ENCODE results near the gene FTH1. TPM values are rescaled to one million over a fixed set of nuclear protein-coding genes. Genes with fewer than 3 reads are reported as not detected.

The FTH1 gene
- total RNA-seq, 2 experiments from 2014 or later = 2,313 to 2,400 TPM

DNA sequence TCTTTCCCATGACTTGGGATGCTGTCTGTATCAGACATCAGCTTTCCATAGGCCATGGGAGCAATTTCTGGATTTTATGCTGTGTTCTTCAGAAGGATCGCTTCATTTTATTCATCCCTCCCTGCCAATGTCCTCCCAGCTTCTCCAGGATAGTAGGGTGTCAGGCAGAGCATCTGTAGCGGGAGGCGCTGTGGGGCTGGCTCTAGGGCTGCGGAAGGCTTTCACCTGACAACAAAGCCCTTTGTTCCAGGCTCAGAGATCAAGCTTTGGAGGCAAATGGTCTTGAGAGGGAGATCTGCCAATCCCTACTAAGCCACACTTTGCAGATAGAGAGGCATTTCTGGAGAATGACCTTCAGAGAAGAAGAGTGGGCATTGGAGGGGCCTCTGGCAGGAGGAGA, 29.5 kb upstream of the FTH1 start:
- CTCF ChIA-PET = no interaction called here
- Histone ChIP-seq H3K36me3 (ENCODE audit: insufficient read depth, low read length) (no peaks in the 10 kb centered on the region), H3K4me3 (ENCODE audit: low read length) (no peak overlapping the region), H3K4me1 (ENCODE audit: insufficient read depth, low read length) (no peaks in the 10 kb centered on the region), H3K27ac (ENCODE audit: low read depth in 1 of 2, low read length in 2 of 2) (no peak overlapping the region), H3K9me3 (ENCODE audit: control insufficient read depth in 1 of 2, insufficient read depth in 1 of 2, low read length in 2 of 2) (peaks cover 8 to 25% of the 10 kb centered on the region in 2 experiments), H3K27me3 (ENCODE audit: control insufficient read depth in 1 of 2, insufficient read depth in 2 of 2, low read length in 2 of 2) (no peaks in the 10 kb centered on the region)
- intact Hi-C loops (cut with DNase I, micrococcal nuclease) = no loop called here
- POLR2A ChIA-PET = no interaction called here
- H3K4me1 Mint-ChIP-seq (ENCODE audit: low read depth) = no peaks in the 10 kb centered on the region
- TF ChIP-seq, protein P1, sequence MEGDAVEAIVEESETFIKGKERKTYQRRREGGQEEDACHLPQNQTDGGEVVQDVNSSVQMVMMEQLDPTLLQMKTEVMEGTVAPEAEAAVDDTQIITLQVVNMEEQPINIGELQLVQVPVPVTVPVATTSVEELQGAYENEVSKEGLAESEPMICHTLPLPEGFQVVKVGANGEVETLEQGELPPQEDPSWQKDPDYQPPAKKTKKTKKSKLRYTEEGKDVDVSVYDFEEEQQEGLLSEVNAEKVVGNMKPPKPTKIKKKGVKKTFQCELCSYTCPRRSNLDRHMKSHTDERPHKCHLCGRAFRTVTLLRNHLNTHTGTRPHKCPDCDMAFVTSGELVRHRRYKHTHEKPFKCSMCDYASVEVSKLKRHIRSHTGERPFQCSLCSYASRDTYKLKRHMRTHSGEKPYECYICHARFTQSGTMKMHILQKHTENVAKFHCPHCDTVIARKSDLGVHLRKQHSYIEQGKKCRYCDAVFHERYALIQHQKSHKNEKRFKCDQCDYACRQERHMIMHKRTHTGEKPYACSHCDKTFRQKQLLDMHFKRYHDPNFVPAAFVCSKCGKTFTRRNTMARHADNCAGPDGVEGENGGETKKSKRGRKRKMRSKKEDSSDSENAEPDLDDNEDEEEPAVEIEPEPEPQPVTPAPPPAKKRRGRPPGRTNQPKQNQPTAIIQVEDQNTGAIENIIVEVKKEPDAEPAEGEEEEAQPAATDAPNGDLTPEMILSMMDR (IDR thresholded peaks at IDR 0.05) = no peak
- no peaks in the 10 kb centered on the region for H3K27me3 Mint-ChIP-seq
- H3K36me3 Mint-ChIP-seq (ENCODE audit: low read depth) = peaks cover 19% of the 10 kb centered on the region
- no peak overlapping the region for H3K27ac Mint-ChIP-seq
- no peak overlapping the region for H3K4me3 Mint-ChIP-seq
- no peak for ATAC-seq (ENCODE audit: poor library complexity)
- peaks cover 11% of the 10 kb centered on the region for H3K9me3 Mint-ChIP-seq
- DNase-seq = no peak

DNA sequence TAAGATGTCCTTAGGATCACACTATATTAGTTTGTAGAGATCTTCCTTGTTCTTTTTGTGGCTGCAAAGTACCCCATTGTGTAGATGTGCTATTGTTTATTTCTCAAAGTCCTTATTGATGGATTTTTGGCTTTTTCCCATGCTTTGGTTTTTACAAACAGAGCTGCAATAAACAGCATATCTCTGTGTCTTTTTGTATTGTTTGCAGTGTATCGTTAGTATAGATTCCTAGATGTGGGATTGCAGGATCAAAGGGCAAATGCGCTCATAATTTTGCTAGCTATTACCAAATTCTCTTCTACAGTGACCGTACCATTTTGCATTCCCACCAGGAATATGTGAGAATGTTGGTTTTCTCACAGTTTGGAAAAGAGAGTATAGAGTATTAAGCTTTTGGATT, 27.5 kb upstream of the FTH1 start:
- TF ChIP-seq, protein P1 (IDR thresholded peaks at IDR 0.05) = no peak
- Histone ChIP-seq H3K4me3 (ENCODE audit: low read length) (no peak overlapping the region), H3K27ac (ENCODE audit: low read depth in 1 of 2, low read length in 2 of 2) (no peak overlapping the region), H3K36me3 (ENCODE audit: insufficient read depth, low read length) (no peaks in the 10 kb centered on the region), H3K4me1 (ENCODE audit: insufficient read depth, low read length) (no peaks in the 10 kb centered on the region), H3K27me3 (ENCODE audit: control insufficient read depth in 1 of 2, insufficient read depth in 2 of 2, low read length in 2 of 2) (no peaks in the 10 kb centered on the region), H3K9me3 (ENCODE audit: control insufficient read depth in 1 of 2, insufficient read depth in 1 of 2, low read length in 2 of 2) (peaks cover 8 to 22% of the 10 kb centered on the region in 2 experiments)
- Mint-ChIP-seq H3K27ac (no peak overlapping the region), H3K9me3 (peaks cover 15% of the 10 kb centered on the region), H3K36me3 (ENCODE audit: low read depth) (peaks cover 16% of the 10 kb centered on the region), H3K4me3 (no peak overlapping the region), H3K27me3 (no peaks in the 10 kb centered on the region), H3K4me1 (ENCODE audit: low read depth) (no peaks in the 10 kb centered on the region)
- CTCF ChIA-PET = interaction anchor here (1.4 kb wide), 1 partner anchor 87 kb away, joined by 3 read pairs; no protein-coding TSS in a partner anchor
- ATAC-seq (ENCODE audit: poor library complexity) (no peak), DNase-seq (no peak)
- intact Hi-C loops (cut with DNase I, micrococcal nuclease) = no loop called here
- POLR2A ChIA-PET = interaction anchor here (1.0 to 1.2 kb wide), 2 partner anchors 30 to 87 kb away, joined by 3 to 4 read pairs; no protein-coding TSS in a partner anchor

DNA sequence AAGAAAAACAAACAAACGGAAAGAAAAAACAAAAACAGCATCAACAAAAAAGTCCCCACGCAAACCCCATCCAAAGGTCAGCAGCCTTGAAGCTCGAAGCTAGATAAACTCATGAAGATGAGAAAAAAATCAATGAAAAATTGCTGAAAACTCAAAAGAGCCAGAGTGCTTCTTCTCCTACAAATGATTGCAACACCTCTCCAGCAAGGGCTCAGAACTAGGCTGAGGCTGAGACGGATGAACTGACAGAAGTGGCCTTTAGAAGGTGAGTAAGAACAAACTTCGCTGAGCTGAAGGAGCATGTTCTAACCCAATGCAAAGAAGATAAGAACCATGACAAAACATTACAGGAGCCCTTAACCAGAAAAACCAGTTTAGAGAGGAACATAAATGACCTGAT, 18.4 kb upstream of the FTH1 start:
- no peak for DNase-seq
- Histone ChIP-seq H3K27me3 (ENCODE audit: control insufficient read depth in 1 of 2, insufficient read depth in 2 of 2, low read length in 2 of 2) (no peaks in the 10 kb centered on the region), H3K9me3 (ENCODE audit: control insufficient read depth in 1 of 2, insufficient read depth in 1 of 2, low read length in 2 of 2) (peaks cover 3 to 12% of the 10 kb centered on the region in 2 experiments), H3K4me1 (ENCODE audit: insufficient read depth, low read length) (no peaks in the 10 kb centered on the region), H3K36me3 (ENCODE audit: insufficient read depth, low read length) (no peaks in the 10 kb centered on the region), H3K4me3 (ENCODE audit: low read length) (no peak overlapping the region), H3K27ac (ENCODE audit: low read depth in 1 of 2, low read length in 2 of 2) (no peak overlapping the region)
- Mint-ChIP-seq H3K9me3 (peaks cover 7% of the 10 kb centered on the region), H3K36me3 (ENCODE audit: low read depth) (peaks cover 9% of the 10 kb centered on the region), H3K4me1 (ENCODE audit: low read depth) (no peaks in the 10 kb centered on the region), H3K4me3 (no peak overlapping the region), H3K27me3 (no peaks in the 10 kb centered on the region), H3K27ac (no peak overlapping the region)
- CTCF ChIA-PET = no interaction called here
- TF ChIP-seq, protein P1 (IDR thresholded peaks at IDR 0.05) = no peak
- intact Hi-C loops (cut with DNase I, micrococcal nuclease) = no loop called here
- POLR2A ChIA-PET = interaction anchor here (2.1 kb wide), 1 partner anchor 18 kb away, joined by 6 read pairs; the partner anchor contains the start of gene FTH1
- ATAC-seq (ENCODE audit: poor library complexity) = no peak
